Fibroblast of lung (primary cell): Measurements from ENCODE around the gene PHC1. TPM values are rescaled to one million over a fixed set of nuclear protein-coding genes. Genes with fewer than 3 reads are reported as not detected.
"Not testable (repeated sequence)": the region's sequence is repeated elsewhere in the genome, so short reads cannot be mapped to it uniquely, and the experiment has no call there.

Experiments
- DNase-seq, 2 donors: peaks; one replicate each; pipeline versions ENCODE4 v3.0.0 to v3.0.0-alpha.2; 2010; ENCODE audit warnings: low read depth in 2 of 2
- H2AFZ ChIP-seq: 2 replicates; pipeline ENCODE4 v1.5.1; 2012; ENCODE audit warnings: low read length, control low read depth, inconsistent platforms
- H3K27ac ChIP-seq: 2 replicates; pipeline ENCODE4 v1.5.1; 2011; ENCODE audit warnings: low read length, control low read depth; ENCODE audit not compliant: insufficient read depth
- H3K27me3 ChIP-seq: 2 replicates; pipeline ENCODE4 v1.5.1; 2011; ENCODE audit warnings: mild to moderate bottlenecking, low read length; ENCODE audit not compliant: control insufficient read depth, insufficient read depth
- H3K36me3 ChIP-seq: 2 replicates; pipeline ENCODE4 v1.5.1; 2011; ENCODE audit warnings: low read length; ENCODE audit not compliant: control insufficient read depth, insufficient read depth
- H3K4me1 ChIP-seq: 2 replicates; pipeline ENCODE4 v1.5.1; 2011; ENCODE audit warnings: low read length; ENCODE audit not compliant: control insufficient read depth, insufficient read depth; ENCODE audit errors: extremely low read depth
- H3K4me2 ChIP-seq: 2 replicates; pipeline ENCODE4 v1.5.1; 2011; ENCODE audit warnings: low read length, control low read depth; ENCODE audit not compliant: insufficient read depth; ENCODE audit errors: extremely low read depth
- H3K4me3 ChIP-seq, 4 experiments: fragments of 200-600 bp in 1 of 4; sonication (generic) in 1 of 4; replicated peaks in 1 of 4; 2 replicates each; pipeline ENCODE4 v1.5.1; 2011 to 2016; ENCODE audit warnings: low read length in 4 of 4, low read depth in 3 of 4, mild to moderate bottlenecking in 3 of 4, control low read depth in 2 of 4, inconsistent platforms in 1 of 4, mixed read lengths in 1 of 4; ENCODE audit not compliant: insufficient read depth in 1 of 4; ENCODE audit errors: control extremely low read depth in 1 of 4
- H3K79me2 ChIP-seq: 2 replicates; pipeline ENCODE4 v1.5.1; 2012; ENCODE audit warnings: mild to moderate bottlenecking, low read length, inconsistent platforms; ENCODE audit not compliant: control insufficient read depth, insufficient read depth
- H3K9ac ChIP-seq: 2 replicates; pipeline ENCODE4 v1.5.1; 2011; ENCODE audit warnings: mild to moderate bottlenecking, low read length, control low read depth; ENCODE audit not compliant: insufficient read depth
- H3K9me3 ChIP-seq: 2 replicates; pipeline ENCODE4 v1.5.1; 2012; ENCODE audit warnings: low read depth, low read length; ENCODE audit not compliant: control insufficient read depth, insufficient read depth
- H4K20me1 ChIP-seq: 2 replicates; pipeline ENCODE4 v1.5.1; 2011; ENCODE audit warnings: low read length; ENCODE audit not compliant: control insufficient read depth, insufficient read depth; ENCODE audit errors: extremely low read depth
- CTCF ChIP-seq, 2 donors: IDR thresholded peaks in 1 of 2; conservative IDR thresholded peaks in 1 of 2; 1 replicate in 1 of 2; 2 replicates in 1 of 2; pipeline ENCODE4 v1.5.1; 2011 to 2012; ENCODE audit warnings: low read length in 2 of 2, control low read depth in 1 of 2, inconsistent platforms in 1 of 2, low read depth in 1 of 2, mild to moderate bottlenecking in 1 of 2
- EZH2 ChIP-seq: IDR thresholded peaks from 2 replicates; pipeline ENCODE4 v1.5.1; 2012; ENCODE audit warnings: low read length, control low read depth, mild to moderate bottlenecking; ENCODE audit errors: missing control alignments
- polyA plus RNA-seq, 2 donors: library from polyadenylated mRNA; depleted of rRNA in 1 of 2; stranded (reverse) in 1 of 2; unstranded in 1 of 2; fragments of >200 nt; gene quantifications; 2 replicates each; pipeline ENCODE4 v1.2.1, GENCODE V29; 2011 to 2012; ENCODE audit warnings: missing spikeins in 1 of 2
- total RNA-seq: library from RNA; depleted of rRNA; stranded (reverse); fragments of >200 nt; gene quantifications from 2 replicates; pipeline ENCODE4 v1.2.1, GENCODE V29; 2014

PHC1 gene
- total and polyA plus RNA-seq, 2 donors (not counting 1 experiment from before 2014, with no cell fraction given), result 15.2 to 21.4 TPM

- H3K4me2 ChIP-seq, result no peak overlapping the region
These were observed 22.4 kb downstream of the PHC1 start for GRCh38 chr12:8936735-8937134.

GRCh38 chr12:8937842-8938442, 23.6 kb downstream of the PHC1 start:
- H3K9me3 ChIP-seq, H3K79me2 ChIP-seq, DNase-seq, H3K4me3 ChIP-seq, H2AFZ ChIP-seq, H3K27ac ChIP-seq, H4K20me1 ChIP-seq, H3K27me3 ChIP-seq, H3K36me3 ChIP-seq, H3K9ac ChIP-seq, H3K4me1 ChIP-seq, H3K4me2 ChIP-seq: not testable (repeated sequence)

More at GRCh38 chr12:8936735-8937134, 22.4 kb downstream of the PHC1 start:
- DNase-seq, result no peak
- Histone ChIP-seq H3K27ac (no peak overlapping the region), H3K4me3 (no peak overlapping the region), H3K27me3 (no peaks in the 10 kb centered on the region), H2AFZ (no peak overlapping the region), H3K9ac (no peak overlapping the region), H3K4me1 (no peaks in the 10 kb centered on the region), H3K9me3 (no peaks in the 10 kb centered on the region), H3K36me3 (peaks cover 2% of the 10 kb centered on the region), H4K20me1 (no peaks in the 10 kb centered on the region), H3K79me2 (no peaks in the 10 kb centered on the region)
- TF ChIP-seq EZH2, result no peak
- TF ChIP-seq CTCF (conservative IDR thresholded peaks at IDR 0.05 in 1 of 2, IDR thresholded peaks at IDR 0.05 in 1 of 2; ENCODE audit: low read depth in 1 of 2, low read length in 2 of 2), result no peak

GRCh38 chr12:8941691-8942478, 27.6 kb downstream of the PHC1 start:
- no peaks in the 10 kb centered on the region for H3K4me1 ChIP-seq
- no peak for TF ChIP-seq EZH2
- no peak for TF ChIP-seq CTCF (conservative IDR thresholded peaks at IDR 0.05 in 1 of 2, IDR thresholded peaks at IDR 0.05 in 1 of 2; ENCODE audit: low read depth in 1 of 2, low read length in 2 of 2)
- no peak overlapping the region for H2AFZ ChIP-seq
- peaks cover 13% of the 10 kb centered on the region for H3K79me2 ChIP-seq
- H3K4me3 ChIP-seq, result no peak overlapping the region
- no peak for DNase-seq
- H3K9ac ChIP-seq, result no peak overlapping the region
- H3K36me3 ChIP-seq, result peaks cover 21% of the 10 kb centered on the region
- H3K9me3 ChIP-seq, result no peaks in the 10 kb centered on the region
- no peaks in the 10 kb centered on the region for H3K27me3 ChIP-seq
- no peaks in the 10 kb centered on the region for H4K20me1 ChIP-seq
- no peak overlapping the region for H3K27ac ChIP-seq
- no peak overlapping the region for H3K4me2 ChIP-seq
